ENCODE results near the gene ANXA5. TPM values are rescaled to one million over a fixed set of nuclear protein-coding genes. Genes with fewer than 3 reads are reported as not detected.

ANXA5 gene
- polyA plus RNA-seq, 4 donors = 85.7 to 281 (median 152) TPM

DNA sequence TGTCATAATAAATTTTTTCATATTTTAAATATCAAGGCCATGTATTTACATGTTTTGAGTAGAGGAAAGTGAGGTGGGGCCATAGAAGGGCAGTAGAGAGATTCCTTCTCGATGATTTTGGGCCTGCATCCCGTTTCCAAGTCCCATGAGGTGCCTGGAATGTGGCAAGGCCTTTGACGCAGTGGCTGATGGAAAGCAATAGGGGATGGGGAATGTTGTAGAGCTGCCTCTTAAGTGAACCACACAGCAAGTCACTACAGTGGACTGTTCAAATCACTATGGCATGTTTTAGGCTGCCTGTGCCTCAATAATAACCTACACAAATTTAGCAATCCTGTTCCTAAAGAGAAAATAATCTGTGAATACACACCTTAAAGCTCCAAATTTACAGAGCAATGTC, 48.3 kb downstream of the ANXA5 start:
- Histone ChIP-seq H3K36me3 (ENCODE audit: control insufficient read depth in 3 of 3, insufficient read depth in 2 of 3, low read depth in 1 of 3, low read length in 3 of 3) (no peaks in the 10 kb centered on the region), H3K27ac (ENCODE audit: low read depth in 1 of 3, low read length in 2 of 3) (no peak overlapping the region), H3K9me3 (ENCODE audit: control insufficient read depth in 2 of 2, insufficient read depth in 1 of 2, low read depth in 1 of 2, low read length in 1 of 2) (no peaks in the 10 kb centered on the region), H3K4me1 (ENCODE audit: control insufficient read depth in 3 of 3, insufficient read depth in 2 of 3, low read depth in 1 of 3, low read length in 2 of 3) (no peaks in the 10 kb centered on the region), H3K4me3 (ENCODE audit: low read depth in 1 of 3, low read length in 3 of 3) (no peak overlapping the region), H3K27me3 (ENCODE audit: control insufficient read depth in 3 of 3, insufficient read depth in 3 of 3, low read length in 3 of 3) (peaks cover 0 to 6% (median 0%) of the 10 kb centered on the region in 3 donors)
- FAIRE-seq (no peak), DNase-seq (no peak)
- WGBS, 3 donors = 31 to 33% (median 31%) methylated on average over 3 of the region's 3 CpGs

DNA sequence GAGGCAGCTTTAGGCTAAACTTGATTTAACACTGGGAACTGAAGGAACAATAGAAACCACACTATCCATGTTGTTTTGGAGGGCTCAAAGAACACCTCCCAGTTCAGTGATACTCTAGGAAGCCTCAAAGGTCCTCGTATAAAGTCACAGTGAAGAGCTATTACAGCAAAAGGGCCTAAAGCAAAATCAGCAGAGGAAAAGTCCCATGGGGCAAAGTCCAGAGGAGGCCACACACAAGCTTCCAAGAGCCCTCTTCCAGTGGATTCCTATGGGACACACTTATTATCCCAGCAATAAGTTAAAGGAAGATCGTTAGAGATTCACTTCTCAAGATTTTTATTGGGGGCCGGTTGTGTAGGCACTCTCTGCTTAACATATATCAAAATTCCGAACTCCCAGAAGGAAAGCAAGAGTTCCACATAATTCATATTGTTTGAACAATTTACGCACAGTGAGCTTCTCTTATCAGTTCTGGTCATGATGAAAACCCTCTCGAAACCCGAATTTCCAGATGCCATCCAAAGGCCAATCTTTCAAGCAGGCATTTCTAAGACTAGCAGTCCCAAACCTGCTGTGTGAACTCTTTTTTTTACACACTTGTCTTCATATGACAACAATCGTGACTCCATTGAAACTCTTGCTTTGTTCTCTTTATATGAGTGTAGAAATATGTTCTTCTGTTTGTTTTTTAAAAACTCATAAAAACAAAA, 53.7 kb downstream of the ANXA5 start:
- Histone ChIP-seq H3K36me3 (ENCODE audit: control insufficient read depth in 3 of 3, insufficient read depth in 2 of 3, low read depth in 1 of 3, low read length in 3 of 3) (no peaks in the 10 kb centered on the region), H3K4me1 (ENCODE audit: control insufficient read depth in 3 of 3, insufficient read depth in 2 of 3, low read depth in 1 of 3, low read length in 2 of 3) (no peaks in the 10 kb centered on the region), H3K4me3 (ENCODE audit: low read depth in 1 of 3, low read length in 3 of 3) (no peak overlapping the region), H3K9me3 (ENCODE audit: control insufficient read depth in 2 of 2, insufficient read depth in 1 of 2, low read depth in 1 of 2, low read length in 1 of 2) (no peaks in the 10 kb centered on the region), H3K27me3 (ENCODE audit: control insufficient read depth in 3 of 3, insufficient read depth in 3 of 3, low read length in 3 of 3) (peaks cover 0 to 5% (median 0%) of the 10 kb centered on the region in 3 donors), H3K27ac (ENCODE audit: low read depth in 1 of 3, low read length in 2 of 3) (no peak overlapping the region)
- peak in 1 of 2 donors; percentile 22 for DNase-seq
- WGBS, 3 donors = 75 to 86% (median 81%) methylated on average over 8 of the region's 8 CpGs
- no peak for FAIRE-seq

GRCh38 chr4:121642292-121642691, 54.5 kb downstream of the ANXA5 start:
- Histone ChIP-seq H3K36me3 (ENCODE audit: control insufficient read depth in 3 of 3, insufficient read depth in 2 of 3, low read depth in 1 of 3, low read length in 3 of 3) (no peaks in the 10 kb centered on the region), H3K4me1 (ENCODE audit: control insufficient read depth in 3 of 3, insufficient read depth in 2 of 3, low read depth in 1 of 3, low read length in 2 of 3) (no peaks in the 10 kb centered on the region), H3K4me3 (ENCODE audit: low read depth in 1 of 3, low read length in 3 of 3) (no peak overlapping the region), H3K9me3 (ENCODE audit: control insufficient read depth in 2 of 2, insufficient read depth in 1 of 2, low read depth in 1 of 2, low read length in 1 of 2) (no peaks in the 10 kb centered on the region), H3K27me3 (ENCODE audit: control insufficient read depth in 3 of 3, insufficient read depth in 3 of 3, low read length in 3 of 3) (peaks cover 0 to 5% (median 0%) of the 10 kb centered on the region in 3 donors), H3K27ac (ENCODE audit: low read depth in 1 of 3, low read length in 2 of 3) (no peak overlapping the region)
- no peak for DNase-seq
- 73 to 91% (median 89%) methylated on average over 2 of the region's 2 CpGs for WGBS, 3 donors
- FAIRE-seq = no peak

DNA sequence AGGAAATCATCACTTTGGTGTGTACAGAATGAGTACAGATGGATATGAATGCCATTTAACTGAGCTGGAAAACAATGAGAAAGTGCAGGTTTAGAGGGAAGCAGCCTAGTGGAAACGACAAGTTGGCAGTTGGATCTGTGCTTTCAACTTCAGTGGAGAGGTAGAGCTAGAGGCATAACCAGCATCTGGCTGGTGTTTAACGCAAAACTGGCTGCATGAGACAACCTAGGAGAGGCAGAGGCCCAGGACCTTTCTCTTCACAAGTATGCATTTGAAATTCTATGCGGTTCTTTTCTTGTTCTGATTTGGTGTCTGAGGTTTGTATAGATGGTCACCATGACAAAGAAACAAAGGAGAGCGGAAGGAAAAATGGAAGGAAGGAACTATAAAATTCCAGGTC, 63.1 kb downstream of the ANXA5 start:
- no peak for DNase-seq
- Histone ChIP-seq H3K27me3 (ENCODE audit: control insufficient read depth in 3 of 3, insufficient read depth in 3 of 3, low read length in 3 of 3) (peaks cover 0 to 3% (median 0%) of the 10 kb centered on the region in 3 donors), H3K4me1 (ENCODE audit: control insufficient read depth in 3 of 3, insufficient read depth in 2 of 3, low read depth in 1 of 3, low read length in 2 of 3) (no peaks in the 10 kb centered on the region), H3K4me3 (ENCODE audit: low read depth in 1 of 3, low read length in 3 of 3) (no peak overlapping the region), H3K9me3 (ENCODE audit: control insufficient read depth in 2 of 2, insufficient read depth in 1 of 2, low read depth in 1 of 2, low read length in 1 of 2) (no peaks in the 10 kb centered on the region), H3K36me3 (ENCODE audit: control insufficient read depth in 3 of 3, insufficient read depth in 2 of 3, low read depth in 1 of 3, low read length in 3 of 3) (no peaks in the 10 kb centered on the region), H3K27ac (ENCODE audit: low read depth in 1 of 3, low read length in 2 of 3) (no peak overlapping the region)
- FAIRE-seq = no peak
- WGBS, 3 donors = 70 to 74% (median 72%) methylated on average over 4 of the region's 4 CpGs

DNA sequence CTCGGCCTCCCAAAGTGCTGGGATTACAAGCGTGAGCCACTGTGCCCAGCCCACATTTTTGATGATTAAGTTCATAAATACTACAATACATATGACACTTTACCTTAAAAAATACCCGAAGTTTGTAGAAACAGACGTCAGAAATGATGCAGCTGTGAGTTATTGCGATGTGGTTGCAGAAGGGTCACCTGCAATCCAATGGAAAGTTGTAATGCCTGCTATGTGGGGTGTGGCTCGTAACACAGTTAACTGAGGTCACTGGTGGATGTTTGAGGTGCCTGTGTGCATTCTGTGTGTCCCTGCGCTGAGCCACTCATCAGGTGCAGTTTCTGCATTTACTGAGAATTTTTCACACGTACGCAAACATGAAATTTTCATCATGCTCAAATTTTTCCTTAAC, 64.1 kb downstream of the ANXA5 start:
- Histone ChIP-seq H3K4me3 (ENCODE audit: low read depth in 1 of 3, low read length in 3 of 3) (no peak overlapping the region), H3K27ac (ENCODE audit: low read depth in 1 of 3, low read length in 2 of 3) (no peak overlapping the region), H3K27me3 (ENCODE audit: control insufficient read depth in 3 of 3, insufficient read depth in 3 of 3, low read length in 3 of 3) (peaks cover 0 to 3% (median 0%) of the 10 kb centered on the region in 3 donors), H3K9me3 (ENCODE audit: control insufficient read depth in 2 of 2, insufficient read depth in 1 of 2, low read depth in 1 of 2, low read length in 1 of 2) (no peaks in the 10 kb centered on the region), H3K4me1 (ENCODE audit: control insufficient read depth in 3 of 3, insufficient read depth in 2 of 3, low read depth in 1 of 3, low read length in 2 of 3) (no peaks in the 10 kb centered on the region), H3K36me3 (ENCODE audit: control insufficient read depth in 3 of 3, insufficient read depth in 2 of 3, low read depth in 1 of 3, low read length in 3 of 3) (no peaks in the 10 kb centered on the region)
- FAIRE-seq = no peak
- DNase-seq = no peak
- 85 to 90% (median 85%) methylated on average over 9 of the region's 9 CpGs for WGBS, 3 donors

Other genes starting within 250 kb of the ANXA5 start
- under 1 TPM in 2 of 4 donors, not detected in 2; 0.13 to 0.19 TPM for gene SMIM43, start 68.2 kb upstream of the ANXA5 start, polyA plus RNA-seq
- 10 to 100 TPM in 3 of 4 donors, 1 to 10 TPM in 1; 9.8 to 24.1 (median 17.1) TPM for gene EXOSC9, start 104.3 kb upstream of the ANXA5 start, polyA plus RNA-seq
- gene CCNA2, start 126.9 kb upstream of the ANXA5 start, polyA plus RNA-seq = 10 to 100 TPM in 2 of 4 donors, 1 to 10 TPM in 2; 2.2 to 29.8 (median 14.0) TPM
- gene BBS7, start 173.5 kb upstream of the ANXA5 start, polyA plus RNA-seq = 10 to 100 TPM in 1 of 4 donors, 1 to 10 TPM in 3; 3.5 to 15.2 (median 7.8) TPM

Measured in small intestine (tissue), 7 donors.